Epithelial cell of proximal tubule (primary cell): ENCODE data around the gene NPFF. TPM values are rescaled to one million over a fixed set of nuclear protein-coding genes. Genes with fewer than 3 reads are reported as not detected.

ENCODE experiments used
- DNase-seq: peaks from one replicate; pipeline ENCODE4 v3.0.0-alpha.2; 2011; ENCODE audit warnings: low read depth
- H3K4me3 ChIP-seq: 2 replicates; pipeline ENCODE4 v1.5.1; 2011; ENCODE audit warnings: low read depth, mild to moderate bottlenecking, low read length
- total RNA-seq: library from RNA; depleted of rRNA; stranded (reverse); fragments of >200 nt; gene quantifications from 2 replicates; pipeline ENCODE4 v1.2.3, GENCODE V29; 2015
- TF ChIP-seq, protein P1 (sequence below): conservative IDR thresholded peaks from 2 replicates; pipeline ENCODE4 v1.5.1; 2012; ENCODE audit warnings: low read depth, mild to moderate bottlenecking, low read length

NPFF gene
- total RNA-seq, 1 donor from 2014 or later: not detected

DNA sequence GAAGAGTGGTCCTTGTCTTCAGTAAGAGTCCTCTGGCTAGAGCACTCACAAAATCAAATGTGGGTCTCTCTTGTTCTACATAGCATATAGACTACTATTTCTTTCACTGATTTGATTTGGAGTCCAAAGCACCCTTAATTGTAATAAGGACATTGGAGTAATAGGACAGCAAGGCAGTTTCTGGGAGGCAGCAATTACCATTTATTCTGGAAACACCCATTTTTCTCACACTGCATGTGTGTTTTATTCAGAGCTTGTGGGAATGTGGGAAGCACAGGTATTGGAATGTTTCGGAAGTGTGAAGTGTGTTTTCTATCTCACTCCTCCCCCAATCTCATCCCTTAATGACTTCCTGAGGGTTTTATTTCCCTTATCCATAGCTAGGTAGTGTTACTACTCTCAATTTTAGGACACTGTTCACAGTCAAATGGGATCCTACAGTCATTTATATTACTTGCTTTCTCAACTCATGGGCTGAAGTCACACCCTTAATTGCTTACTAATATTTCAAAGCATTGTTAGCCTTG is 35.2 kb downstream of the NPFF start:
- TF ChIP-seq, protein P1, sequence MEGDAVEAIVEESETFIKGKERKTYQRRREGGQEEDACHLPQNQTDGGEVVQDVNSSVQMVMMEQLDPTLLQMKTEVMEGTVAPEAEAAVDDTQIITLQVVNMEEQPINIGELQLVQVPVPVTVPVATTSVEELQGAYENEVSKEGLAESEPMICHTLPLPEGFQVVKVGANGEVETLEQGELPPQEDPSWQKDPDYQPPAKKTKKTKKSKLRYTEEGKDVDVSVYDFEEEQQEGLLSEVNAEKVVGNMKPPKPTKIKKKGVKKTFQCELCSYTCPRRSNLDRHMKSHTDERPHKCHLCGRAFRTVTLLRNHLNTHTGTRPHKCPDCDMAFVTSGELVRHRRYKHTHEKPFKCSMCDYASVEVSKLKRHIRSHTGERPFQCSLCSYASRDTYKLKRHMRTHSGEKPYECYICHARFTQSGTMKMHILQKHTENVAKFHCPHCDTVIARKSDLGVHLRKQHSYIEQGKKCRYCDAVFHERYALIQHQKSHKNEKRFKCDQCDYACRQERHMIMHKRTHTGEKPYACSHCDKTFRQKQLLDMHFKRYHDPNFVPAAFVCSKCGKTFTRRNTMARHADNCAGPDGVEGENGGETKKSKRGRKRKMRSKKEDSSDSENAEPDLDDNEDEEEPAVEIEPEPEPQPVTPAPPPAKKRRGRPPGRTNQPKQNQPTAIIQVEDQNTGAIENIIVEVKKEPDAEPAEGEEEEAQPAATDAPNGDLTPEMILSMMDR: no peak
- no peak overlapping the region for H3K4me3 ChIP-seq
- no peak for DNase-seq

DNA sequence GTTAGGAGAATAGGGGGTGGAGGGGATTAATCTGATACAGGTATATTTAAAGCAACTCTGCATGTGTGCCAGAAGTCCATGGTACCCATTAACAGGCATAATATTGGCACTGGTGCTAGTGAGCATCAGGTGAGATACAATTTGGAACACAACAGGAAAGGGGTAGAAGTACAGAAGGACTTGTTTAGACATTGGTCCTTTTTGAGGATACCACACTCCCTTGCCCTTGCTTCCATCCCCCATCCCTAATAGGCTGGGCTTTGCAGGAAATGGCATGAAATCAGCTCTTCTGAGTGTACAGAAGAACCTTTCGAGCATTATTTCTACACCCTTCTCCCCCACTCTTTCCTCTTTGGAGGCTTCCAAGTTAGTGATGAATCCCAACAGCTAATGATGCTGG is 39.0 kb downstream of the NPFF start:
- no peak for DNase-seq
- no peak overlapping the region for H3K4me3 ChIP-seq
- TF ChIP-seq, protein P1: no peak

DNA sequence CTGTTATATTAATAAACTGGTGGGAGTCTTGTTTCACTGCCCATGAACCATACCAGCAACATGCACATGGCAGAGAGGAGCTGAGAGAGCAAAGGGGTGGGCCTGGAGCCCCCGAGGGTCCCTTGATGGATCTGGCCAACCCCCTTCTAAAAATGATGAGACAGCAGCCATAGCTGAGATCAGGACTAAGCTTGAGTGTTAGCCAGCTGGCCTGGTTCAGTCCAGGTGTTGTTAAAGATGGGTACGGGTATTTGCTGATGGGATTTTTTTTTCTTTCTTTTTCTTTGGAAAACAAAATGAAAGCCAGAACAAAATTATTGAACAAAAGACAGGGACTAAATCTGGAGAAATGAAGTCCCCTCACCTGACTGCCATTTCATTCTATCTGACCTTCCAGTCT is 39.4 kb downstream of the NPFF start:
- no peak overlapping the region for H3K4me3 ChIP-seq
- TF ChIP-seq, protein P1: no peak
- DNase-seq: no peak

DNA sequence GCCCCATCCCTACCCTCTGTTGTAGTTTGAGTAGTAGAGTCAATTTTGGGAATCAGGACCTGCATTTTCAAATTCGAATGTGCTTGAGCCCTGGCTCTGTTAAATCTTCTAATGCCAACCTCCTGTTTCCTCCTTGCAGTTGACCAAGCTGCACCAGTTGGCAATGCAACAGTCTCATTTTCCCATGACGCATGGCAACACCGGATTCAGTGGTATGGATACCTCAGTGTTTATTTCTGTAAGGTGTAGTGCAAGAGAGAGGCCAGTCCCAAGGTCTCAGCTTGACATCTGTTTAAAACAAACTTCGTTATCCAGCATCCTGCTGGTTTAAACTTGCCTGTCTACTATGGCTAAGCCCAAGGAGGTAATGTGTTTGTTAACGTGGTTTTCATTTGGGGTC is 40.2 kb downstream of the NPFF start:
- TF ChIP-seq, protein P1: no peak
- no peak for DNase-seq
- no peak overlapping the region for H3K4me3 ChIP-seq

DNA sequence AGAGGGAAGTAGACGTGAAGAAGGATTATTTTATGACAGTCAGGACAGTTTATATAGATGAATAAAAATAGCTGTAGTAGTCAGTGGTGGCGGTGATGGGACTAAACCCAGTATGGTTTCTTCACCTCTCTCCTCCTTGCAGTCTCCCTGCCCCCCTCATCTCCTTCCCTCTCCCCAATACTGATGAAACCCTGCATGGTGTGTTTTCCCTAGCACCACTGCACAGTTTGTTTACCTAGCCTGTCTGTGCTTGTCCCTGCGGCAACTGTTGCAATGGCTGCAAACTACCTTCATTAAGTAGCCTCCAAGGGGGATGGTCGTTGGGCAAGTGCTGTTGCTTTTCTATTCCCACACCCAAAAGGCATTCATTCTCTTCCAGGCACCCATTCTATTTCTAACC is 40.6 kb downstream of the NPFF start:
- no peak for DNase-seq
- no peak overlapping the region for H3K4me3 ChIP-seq
- TF ChIP-seq, protein P1: no peak

DNA sequence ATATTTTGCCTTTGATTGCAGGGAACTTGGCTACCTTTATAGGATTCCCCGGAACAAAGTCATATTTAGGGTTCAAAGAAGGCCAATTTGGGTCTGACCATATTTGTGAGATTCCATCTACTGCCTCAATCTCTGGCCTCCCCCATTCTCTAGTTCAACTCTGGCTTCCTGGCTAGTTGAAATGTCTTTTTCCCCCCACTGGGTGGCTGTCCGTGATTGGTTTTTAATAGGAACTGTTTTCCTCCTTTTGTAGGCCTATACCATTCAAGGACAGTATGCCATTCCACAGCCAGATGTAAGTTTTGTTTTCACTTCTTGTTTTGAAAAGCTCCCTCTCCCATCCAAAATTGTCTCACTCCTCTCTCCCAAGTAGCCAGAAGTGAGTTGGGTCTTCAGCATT is 41.6 kb downstream of the NPFF start:
- no peak overlapping the region for H3K4me3 ChIP-seq
- TF ChIP-seq, protein P1: no peak
- no peak for DNase-seq

DNA sequence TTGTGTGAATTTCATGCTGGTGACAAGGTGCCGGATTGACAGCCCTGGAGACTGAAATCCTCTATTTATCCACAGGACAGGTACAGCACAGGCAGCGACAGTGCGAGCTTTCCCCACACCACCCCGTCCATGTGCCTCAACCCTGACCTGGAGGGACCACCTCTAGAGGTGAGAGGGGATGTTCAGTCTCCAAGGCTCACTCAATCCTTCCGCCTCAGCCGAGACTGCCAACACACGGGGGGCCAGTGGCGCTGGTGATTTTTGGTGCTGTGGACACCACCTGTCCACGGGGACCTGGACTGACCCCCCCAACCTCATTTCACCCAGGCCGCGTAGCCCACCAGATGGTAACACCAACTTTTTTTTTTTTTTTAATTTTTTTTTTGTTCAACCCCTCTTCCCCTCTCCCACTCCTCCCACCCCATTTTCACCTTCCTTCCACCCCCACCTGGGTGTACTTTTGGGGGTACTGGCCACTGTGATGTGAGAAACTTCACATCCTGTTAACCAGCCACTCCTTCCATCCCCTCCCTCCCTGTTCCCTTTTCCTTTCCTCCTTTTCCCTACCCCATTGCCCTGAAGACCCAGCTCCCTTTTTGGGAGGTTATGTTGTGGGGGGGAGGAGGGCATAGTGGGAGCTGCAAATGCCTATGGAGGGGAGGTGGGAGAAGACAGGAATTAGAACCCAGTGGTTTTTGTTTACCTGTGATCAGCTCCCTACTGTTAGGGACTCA is 42.4 kb downstream of the NPFF start:
- TF ChIP-seq, protein P1: no peak
- no peak overlapping the region for H3K4me3 ChIP-seq
- DNase-seq: no peak
